Measurements from ENCODE around the gene SHLD2. TPM values are rescaled to one million over a fixed set of nuclear protein-coding genes. Genes with fewer than 3 reads are reported as not detected.
A peak's percentile ranks its signal among the peaks of the same experiment; 100 is the strongest.
"Not testable (repeated sequence)": the region's sequence is repeated elsewhere in the genome, so short reads cannot be mapped to it uniquely, and the experiment has no call there.

The SHLD2 gene
- total RNA-seq, 1 donor from 2014 or later: 22.4 TPM

DNA sequence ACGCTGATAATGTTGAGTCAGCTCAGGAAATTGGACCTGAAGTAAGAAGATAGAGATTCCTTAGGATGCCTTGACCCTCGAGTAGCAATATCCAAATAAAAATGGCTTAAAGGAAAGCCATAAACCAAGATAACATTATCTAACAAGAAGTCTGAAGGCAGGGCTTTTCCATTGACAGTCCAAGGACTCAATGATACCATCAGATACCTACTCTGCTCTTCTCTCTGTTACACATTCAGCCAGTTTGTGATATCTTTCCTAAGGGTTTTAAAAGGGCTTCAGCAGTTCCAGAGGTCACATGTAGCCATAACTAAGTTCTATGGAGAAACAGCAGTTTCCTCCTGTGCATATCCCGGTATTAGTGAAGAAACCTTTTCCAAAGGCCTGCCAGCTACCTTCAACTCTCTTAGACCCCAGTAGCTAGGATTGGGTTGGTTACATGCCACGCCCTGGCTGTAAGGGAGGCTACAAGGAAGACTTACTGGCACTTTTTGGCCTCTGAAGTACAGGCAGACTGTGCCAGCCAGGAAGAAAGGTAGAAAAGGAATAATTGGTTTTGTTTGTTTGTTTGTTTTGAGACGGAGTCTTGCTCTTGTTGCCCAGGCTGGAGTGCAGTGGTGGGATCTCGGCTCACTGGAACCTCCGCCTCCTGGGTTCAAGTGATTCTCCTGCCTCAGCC, 10.6 kb downstream of the SHLD2 start:
- H3K4me3 Mint-ChIP-seq: no peak overlapping the region
- no peak overlapping the region for H3K27ac Mint-ChIP-seq
- no peak for DNase-seq (ENCODE audit: low spot score in 2 of 2, unreplicated experiment in 2 of 2)
- H3K36me3 Mint-ChIP-seq: peaks cover 40% of the 10 kb centered on the region
- no peaks in the 10 kb centered on the region for H3K4me1 Mint-ChIP-seq
- H3K27me3 Mint-ChIP-seq (ENCODE audit: low read depth): no peaks in the 10 kb centered on the region
- TF ChIP-seq, protein P1, sequence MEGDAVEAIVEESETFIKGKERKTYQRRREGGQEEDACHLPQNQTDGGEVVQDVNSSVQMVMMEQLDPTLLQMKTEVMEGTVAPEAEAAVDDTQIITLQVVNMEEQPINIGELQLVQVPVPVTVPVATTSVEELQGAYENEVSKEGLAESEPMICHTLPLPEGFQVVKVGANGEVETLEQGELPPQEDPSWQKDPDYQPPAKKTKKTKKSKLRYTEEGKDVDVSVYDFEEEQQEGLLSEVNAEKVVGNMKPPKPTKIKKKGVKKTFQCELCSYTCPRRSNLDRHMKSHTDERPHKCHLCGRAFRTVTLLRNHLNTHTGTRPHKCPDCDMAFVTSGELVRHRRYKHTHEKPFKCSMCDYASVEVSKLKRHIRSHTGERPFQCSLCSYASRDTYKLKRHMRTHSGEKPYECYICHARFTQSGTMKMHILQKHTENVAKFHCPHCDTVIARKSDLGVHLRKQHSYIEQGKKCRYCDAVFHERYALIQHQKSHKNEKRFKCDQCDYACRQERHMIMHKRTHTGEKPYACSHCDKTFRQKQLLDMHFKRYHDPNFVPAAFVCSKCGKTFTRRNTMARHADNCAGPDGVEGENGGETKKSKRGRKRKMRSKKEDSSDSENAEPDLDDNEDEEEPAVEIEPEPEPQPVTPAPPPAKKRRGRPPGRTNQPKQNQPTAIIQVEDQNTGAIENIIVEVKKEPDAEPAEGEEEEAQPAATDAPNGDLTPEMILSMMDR (IDR thresholded peaks at IDR 0.05; ENCODE audit: unreplicated experiment): no peak
- no peaks in the 10 kb centered on the region for H3K9me3 Mint-ChIP-seq

DNA sequence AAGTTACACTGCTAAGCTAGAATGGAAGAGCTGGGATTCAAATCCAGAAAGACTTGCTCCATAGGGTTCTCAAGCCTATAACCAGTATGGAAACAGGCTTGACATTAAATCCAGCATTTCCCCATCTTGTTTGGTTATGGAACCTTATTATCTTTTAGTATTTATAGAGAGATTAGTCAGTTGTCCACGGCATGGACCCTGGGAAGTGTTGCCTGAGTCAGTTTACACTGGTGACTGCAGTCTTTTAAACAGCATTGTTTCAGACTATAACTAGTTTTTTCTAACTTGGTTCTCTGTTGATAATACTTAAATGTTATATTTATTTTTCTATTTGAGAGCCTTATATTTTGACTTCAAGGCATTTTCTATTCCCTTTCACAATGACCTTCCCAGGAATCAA, 23.1 kb downstream of the SHLD2 start:
- H3K9me3 Mint-ChIP-seq; H3K27ac Mint-ChIP-seq; H3K4me3 Mint-ChIP-seq; H3K4me1 Mint-ChIP-seq; DNase-seq (ENCODE audit: low spot score in 2 of 2, unreplicated experiment in 2 of 2); H3K36me3 Mint-ChIP-seq; H3K27me3 Mint-ChIP-seq (ENCODE audit: low read depth): not testable (repeated sequence)

DNA sequence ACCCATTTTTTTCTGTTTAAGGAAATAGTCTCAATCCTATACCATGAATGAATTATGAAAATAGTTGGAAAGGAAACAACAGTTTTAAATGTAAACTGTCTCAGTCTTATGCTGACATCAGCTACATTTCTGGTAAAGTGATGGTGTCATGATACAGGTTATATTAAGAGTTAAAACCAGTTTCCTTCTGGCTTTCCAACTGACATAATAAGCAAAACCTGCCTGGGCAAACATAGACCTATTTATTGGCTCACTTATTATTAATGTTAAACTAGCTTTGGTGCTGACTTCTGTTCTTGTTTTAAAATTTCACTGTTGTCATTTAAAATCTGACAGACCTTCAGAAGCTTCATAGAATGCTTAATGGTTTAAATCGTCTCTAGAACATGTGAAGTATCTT, 24.0 kb downstream of the SHLD2 start:
- not testable (repeated sequence) for H3K27ac Mint-ChIP-seq; H3K4me3 Mint-ChIP-seq; DNase-seq (ENCODE audit: low spot score in 2 of 2, unreplicated experiment in 2 of 2); H3K27me3 Mint-ChIP-seq (ENCODE audit: low read depth); H3K36me3 Mint-ChIP-seq; H3K9me3 Mint-ChIP-seq; H3K4me1 Mint-ChIP-seq

DNA sequence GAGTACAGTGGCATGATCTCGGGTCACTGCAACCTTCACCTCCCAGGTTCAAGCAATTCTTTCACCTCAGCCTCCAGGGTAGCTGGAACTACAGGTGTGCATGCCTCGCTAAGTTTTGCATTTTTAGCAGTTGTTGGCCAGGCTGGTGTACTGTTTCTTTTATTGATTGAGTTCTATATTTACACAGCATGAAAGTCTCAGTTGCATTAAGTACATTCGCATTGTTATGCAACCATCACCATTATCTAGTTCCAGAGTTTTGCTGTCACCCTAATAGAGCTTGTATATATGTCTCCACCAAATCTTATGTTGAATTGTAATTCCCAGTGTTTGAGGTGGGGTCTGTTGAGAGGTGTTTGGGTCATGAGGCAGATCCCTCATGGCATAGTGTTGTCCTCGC, 28.3 kb downstream of the SHLD2 start:
- H3K9me3 Mint-ChIP-seq; H3K4me3 Mint-ChIP-seq; H3K36me3 Mint-ChIP-seq; DNase-seq (ENCODE audit: low spot score in 2 of 2, unreplicated experiment in 2 of 2); H3K4me1 Mint-ChIP-seq; H3K27ac Mint-ChIP-seq; H3K27me3 Mint-ChIP-seq (ENCODE audit: low read depth): not testable (repeated sequence)

DNA sequence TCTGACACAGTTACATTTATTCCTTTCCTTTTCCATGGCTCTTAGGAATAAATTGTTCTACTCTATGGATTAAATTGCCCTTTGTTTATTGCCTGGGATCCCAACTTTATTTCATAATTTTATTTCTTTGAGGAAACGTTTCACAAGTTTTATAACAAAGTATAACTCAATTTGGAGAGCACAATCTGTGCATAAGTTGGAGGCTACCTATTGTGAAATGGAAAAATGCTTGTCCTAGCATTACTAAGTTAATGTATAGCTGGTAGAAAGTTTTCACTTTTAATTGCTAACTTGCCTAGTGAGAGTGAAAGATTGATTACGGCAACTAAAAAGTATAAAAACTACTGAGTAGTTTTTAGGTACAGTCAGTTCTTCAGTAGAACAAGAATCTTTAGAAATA, 32.0 kb downstream of the SHLD2 start:
- H3K4me3 Mint-ChIP-seq; H3K36me3 Mint-ChIP-seq; DNase-seq (ENCODE audit: low spot score in 2 of 2, unreplicated experiment in 2 of 2); H3K4me1 Mint-ChIP-seq; H3K27ac Mint-ChIP-seq; H3K9me3 Mint-ChIP-seq; H3K27me3 Mint-ChIP-seq (ENCODE audit: low read depth): not testable (repeated sequence)

DNA sequence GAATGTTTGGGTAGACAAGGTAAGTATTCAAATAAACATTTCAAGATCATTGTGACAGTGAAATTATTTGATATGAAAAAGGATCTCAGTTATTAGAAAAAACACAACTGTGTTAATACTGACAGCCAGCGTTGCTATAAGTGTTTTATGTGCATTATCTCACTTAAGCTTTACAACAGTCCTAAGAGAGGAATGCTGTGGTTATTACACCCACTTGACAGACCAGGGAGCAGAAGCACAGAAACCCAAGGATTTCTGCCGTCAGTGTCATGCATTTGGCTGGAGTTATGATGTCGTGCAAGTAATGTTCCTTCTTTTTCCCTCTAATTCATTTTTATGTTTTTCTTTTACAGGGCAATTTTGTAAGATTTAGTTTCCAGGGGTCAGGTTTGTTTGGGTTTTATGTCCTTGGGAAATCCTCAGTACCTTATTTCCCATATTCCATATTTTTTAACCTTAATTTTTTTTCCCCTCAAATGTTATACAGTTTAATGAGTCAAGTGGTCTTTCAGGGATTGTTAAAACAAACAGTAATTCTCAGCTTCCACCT, 32.7 kb downstream of the SHLD2 start:
- not testable (repeated sequence) for H3K27ac Mint-ChIP-seq

DNA sequence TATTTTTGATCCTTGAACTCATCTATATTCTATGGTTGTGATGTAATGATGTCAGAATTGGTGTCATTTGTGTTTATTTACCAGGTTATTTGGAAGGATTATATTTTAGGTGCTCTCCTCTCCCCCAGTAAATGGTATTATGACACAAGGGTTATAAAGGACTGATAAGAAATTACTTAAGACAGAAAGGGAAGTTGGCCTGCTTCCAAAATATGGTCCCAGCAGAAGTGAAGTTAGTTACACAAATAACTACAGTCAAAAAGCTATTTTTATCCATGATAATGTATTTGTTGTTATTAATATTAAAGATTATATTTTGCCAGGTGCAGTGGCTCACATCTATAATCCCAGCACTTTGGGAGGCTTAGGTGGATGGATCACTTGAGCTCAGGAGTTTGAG, 37.2 kb downstream of the SHLD2 start:
- DNase-seq (ENCODE audit: low spot score in 2 of 2, unreplicated experiment in 2 of 2): not testable (repeated sequence)

More for the DNA sequence above, 32.7 kb downstream of the SHLD2 start:
- not testable (repeated sequence) for H3K9me3 Mint-ChIP-seq; H3K36me3 Mint-ChIP-seq; H3K4me3 Mint-ChIP-seq; H3K27me3 Mint-ChIP-seq (ENCODE audit: low read depth); DNase-seq (ENCODE audit: low spot score in 2 of 2, unreplicated experiment in 2 of 2); H3K4me1 Mint-ChIP-seq

DNA sequence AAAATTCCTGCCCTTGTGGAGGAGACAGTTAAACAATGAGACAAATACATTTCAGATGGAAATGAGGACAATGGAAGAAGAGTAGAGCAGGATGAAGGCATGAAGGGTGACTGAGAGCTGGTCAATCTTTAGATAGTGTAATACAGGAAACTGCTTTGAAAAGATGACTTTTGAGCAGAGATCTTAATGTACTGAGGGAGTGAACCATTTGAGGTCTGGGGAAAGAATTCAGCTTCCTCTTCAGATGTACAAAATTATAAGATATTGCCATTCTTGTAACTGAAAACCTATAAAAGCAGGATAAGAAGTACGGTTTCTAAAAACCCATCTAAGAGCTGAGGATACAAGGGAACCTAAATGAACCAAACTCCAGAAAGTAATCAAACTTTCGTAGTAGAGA, 38.9 kb downstream of the SHLD2 start:
- H3K27ac Mint-ChIP-seq; H3K27me3 Mint-ChIP-seq (ENCODE audit: low read depth); H3K4me3 Mint-ChIP-seq; DNase-seq (ENCODE audit: low spot score in 2 of 2, unreplicated experiment in 2 of 2); H3K4me1 Mint-ChIP-seq: not testable (repeated sequence)
- peaks cover 17% of the 10 kb centered on the region for H3K9me3 Mint-ChIP-seq
- peaks cover 35% of the 10 kb centered on the region for H3K36me3 Mint-ChIP-seq

More for the DNA sequence above, 37.2 kb downstream of the SHLD2 start:
- not testable (repeated sequence) for H3K27me3 Mint-ChIP-seq (ENCODE audit: low read depth); H3K4me1 Mint-ChIP-seq; H3K4me3 Mint-ChIP-seq; H3K9me3 Mint-ChIP-seq
- Mint-ChIP-seq H3K36me3 (peaks cover 23% of the 10 kb centered on the region), H3K27ac (peak overlapping the region; percentile 68)

DNA sequence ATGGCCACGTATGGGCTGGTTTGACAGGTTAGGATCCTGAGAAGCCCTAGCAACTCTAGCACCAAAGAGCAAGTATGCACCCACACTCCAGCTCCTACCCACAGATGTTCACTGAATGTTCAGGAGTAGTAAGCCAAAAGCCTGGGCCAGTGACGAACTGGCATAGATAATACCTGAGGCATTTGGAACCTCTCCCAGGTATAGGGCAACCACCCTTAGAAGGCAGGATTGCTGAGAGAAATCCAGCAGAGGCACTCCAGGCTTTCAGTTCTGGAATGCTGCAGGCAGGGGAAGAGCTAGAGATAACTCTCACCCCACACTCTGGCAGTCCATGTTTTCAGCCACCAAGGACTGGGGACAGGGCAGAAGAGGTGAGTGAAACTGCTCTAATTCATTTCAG, 39.4 kb downstream of the SHLD2 start:
- H3K27me3 Mint-ChIP-seq (ENCODE audit: low read depth); H3K27ac Mint-ChIP-seq; H3K4me1 Mint-ChIP-seq; DNase-seq (ENCODE audit: low spot score in 2 of 2, unreplicated experiment in 2 of 2); H3K4me3 Mint-ChIP-seq: not testable (repeated sequence)
- Mint-ChIP-seq H3K36me3 (peaks cover 33% of the 10 kb centered on the region), H3K9me3 (peaks cover 19% of the 10 kb centered on the region)

DNA sequence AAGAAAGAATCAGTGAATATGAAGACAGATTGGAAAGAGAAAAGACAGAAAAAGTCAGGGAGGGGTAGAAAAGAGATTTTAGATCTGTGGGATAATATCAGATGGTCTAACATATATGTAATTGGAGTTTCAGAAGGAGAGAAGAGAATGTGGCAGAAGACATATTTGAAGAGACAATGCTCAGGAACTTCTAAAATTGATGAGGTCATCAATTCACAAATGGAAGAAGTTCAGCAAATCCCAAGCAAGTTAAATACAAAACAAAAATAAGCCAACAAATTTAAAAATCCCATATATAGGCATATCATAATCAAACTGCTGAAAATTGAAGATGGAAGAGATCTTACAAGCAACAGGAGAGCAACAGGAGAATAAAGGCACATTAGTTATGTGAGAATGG, 42.5 kb downstream of the SHLD2 start:
- not testable (repeated sequence) for H3K27ac Mint-ChIP-seq; H3K4me1 Mint-ChIP-seq; H3K4me3 Mint-ChIP-seq; DNase-seq (ENCODE audit: low spot score in 2 of 2, unreplicated experiment in 2 of 2); H3K27me3 Mint-ChIP-seq (ENCODE audit: low read depth)
- Mint-ChIP-seq H3K36me3 (peaks cover 30% of the 10 kb centered on the region), H3K9me3 (peaks cover 22% of the 10 kb centered on the region)

DNA sequence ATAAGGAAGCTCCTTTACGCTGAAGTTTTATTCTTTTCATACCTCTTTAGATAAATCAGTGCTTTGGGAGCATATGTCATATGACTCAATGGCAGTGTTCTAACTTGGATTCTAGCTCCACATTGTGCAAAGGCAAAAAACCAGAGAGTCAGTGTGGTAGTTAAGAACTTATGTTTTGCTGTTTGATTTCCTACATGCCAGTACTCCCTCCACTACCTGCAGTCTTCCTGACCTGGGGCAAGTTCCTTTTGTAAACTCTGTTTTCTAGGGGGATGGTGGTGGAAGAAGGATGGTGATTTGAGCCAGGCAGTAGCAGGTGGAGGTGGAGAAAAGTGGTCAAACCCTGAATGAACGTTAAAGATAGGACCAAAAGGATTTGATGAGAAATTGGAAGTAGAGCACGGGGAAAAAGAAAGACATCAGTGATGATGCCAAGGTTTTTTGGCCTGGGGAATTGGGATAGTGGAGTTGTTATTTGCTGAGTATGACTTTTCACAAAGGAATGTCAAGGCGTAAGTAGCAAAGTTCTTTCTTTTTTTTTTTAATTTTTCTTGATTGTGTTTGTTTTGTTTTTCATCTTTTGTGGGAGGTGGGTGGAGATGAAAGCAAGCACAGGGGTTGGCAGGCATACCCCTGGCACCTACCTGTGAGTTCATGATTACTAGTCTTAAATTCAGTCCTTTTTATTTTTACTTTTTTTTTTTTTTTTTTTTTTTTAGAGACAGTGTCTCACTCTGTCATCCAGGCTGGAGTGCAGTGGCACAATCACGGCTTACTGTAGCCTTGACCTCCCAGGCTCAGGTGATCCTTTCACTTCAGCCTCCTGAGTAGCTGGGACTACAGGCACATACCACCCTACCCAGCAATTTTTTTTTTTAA, 47.5 kb downstream of the SHLD2 start:
- not testable (repeated sequence) for H3K27ac Mint-ChIP-seq; H3K27me3 Mint-ChIP-seq (ENCODE audit: low read depth); DNase-seq (ENCODE audit: low spot score in 2 of 2, unreplicated experiment in 2 of 2); H3K4me3 Mint-ChIP-seq; H3K4me1 Mint-ChIP-seq
- H3K9me3 Mint-ChIP-seq: peaks cover 15% of the 10 kb centered on the region
- H3K36me3 Mint-ChIP-seq: peaks cover 14% of the 10 kb centered on the region

DNA sequence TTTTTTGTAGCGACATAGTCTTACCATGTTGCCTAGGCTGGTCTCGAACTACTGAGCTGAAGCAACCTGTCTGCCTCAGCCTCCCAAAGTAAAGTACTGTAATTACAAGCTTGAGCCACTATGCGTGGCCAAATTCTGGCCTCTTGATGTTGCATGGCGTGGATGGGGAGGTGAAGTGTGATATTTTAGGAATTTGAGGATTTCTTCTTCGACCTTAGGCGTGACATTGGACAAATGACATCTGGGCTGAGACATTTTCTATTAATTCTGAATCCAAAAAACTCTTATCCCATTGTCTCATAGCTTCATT, 48.1 kb downstream of the SHLD2 start:
- not testable (repeated sequence) for H3K27me3 Mint-ChIP-seq (ENCODE audit: low read depth); H3K4me1 Mint-ChIP-seq; H3K4me3 Mint-ChIP-seq; DNase-seq (ENCODE audit: low spot score in 2 of 2, unreplicated experiment in 2 of 2); H3K27ac Mint-ChIP-seq; H3K36me3 Mint-ChIP-seq
- H3K9me3 Mint-ChIP-seq: peaks cover 12% of the 10 kb centered on the region

DNA sequence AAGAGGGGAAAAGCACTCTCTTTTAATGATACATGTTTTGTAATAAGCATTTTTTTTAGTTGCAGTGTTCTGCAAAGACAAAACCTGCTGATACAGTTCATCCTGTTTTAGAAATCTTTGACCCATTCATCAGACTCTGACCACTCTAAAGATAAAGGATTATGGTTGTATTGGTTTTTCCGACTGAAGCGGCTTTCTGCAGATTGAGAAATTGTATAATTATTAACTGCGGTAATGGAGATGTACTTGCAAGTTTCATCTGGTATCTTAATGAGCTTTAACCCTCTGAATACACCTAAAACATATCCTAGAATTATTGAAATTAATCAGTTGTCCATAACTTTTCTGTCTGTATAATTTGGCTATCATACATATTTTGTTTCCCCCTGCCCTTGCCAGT, 50.6 kb downstream of the SHLD2 start:
- not testable (repeated sequence) for H3K27ac Mint-ChIP-seq; H3K9me3 Mint-ChIP-seq; H3K4me1 Mint-ChIP-seq; H3K4me3 Mint-ChIP-seq; H3K27me3 Mint-ChIP-seq (ENCODE audit: low read depth); H3K36me3 Mint-ChIP-seq; DNase-seq (ENCODE audit: low spot score in 2 of 2, unreplicated experiment in 2 of 2)
